ENCODE measurements around the gene GPRIN3.
"Not testable (repeated sequence)": the region's sequence is repeated elsewhere in the genome, so short reads cannot be mapped to it uniquely, and the experiment has no call there.

The GPRIN3 gene

DNA sequence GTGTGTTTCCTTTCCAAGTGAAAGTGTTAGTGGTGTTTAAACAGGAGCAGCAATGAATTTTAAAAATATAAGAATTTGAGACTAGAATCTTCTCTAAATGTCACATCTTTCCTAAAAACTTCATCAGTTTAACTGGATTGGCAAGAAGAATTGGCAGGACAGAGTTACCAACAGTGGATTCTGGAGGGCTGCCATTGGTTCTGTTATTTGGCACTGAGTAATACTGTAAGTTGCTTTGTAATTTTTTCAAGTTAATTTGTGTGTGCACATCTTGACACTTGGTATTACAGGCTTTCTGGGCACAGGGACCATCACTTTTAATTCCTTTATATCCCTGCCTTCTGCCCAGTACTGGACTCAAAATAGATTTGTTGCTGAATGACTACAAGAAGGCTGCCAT lies 4.5 kb upstream of the GPRIN3 start:
- DNase-seq (ENCODE audit: low read depth), result no peak

DNA sequence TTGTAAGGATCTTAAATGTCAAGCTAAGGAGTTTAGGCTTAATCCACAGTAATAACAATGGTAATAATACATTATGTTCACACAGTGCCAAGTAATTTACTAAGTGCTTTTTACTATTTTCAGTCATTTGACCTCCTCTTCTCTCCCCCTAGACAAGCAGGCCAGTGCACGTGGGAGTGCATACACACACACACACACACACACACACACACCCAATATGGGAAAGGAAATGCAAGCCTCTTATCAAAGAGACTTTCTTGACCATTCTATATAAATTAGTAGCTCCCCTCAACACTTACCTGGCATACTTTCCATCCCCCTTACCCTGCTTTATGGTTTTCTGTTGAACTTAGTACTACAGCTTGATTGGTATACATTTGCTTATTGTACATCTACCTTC lies 3.8 kb upstream of the GPRIN3 start:
- no peak for DNase-seq (ENCODE audit: low read depth)

- not testable (repeated sequence) for DNase-seq (ENCODE audit: low read depth)
These were observed 1.6 kb upstream of the GPRIN3 start for GRCh38 chr4:89309154-89309553.

DNA sequence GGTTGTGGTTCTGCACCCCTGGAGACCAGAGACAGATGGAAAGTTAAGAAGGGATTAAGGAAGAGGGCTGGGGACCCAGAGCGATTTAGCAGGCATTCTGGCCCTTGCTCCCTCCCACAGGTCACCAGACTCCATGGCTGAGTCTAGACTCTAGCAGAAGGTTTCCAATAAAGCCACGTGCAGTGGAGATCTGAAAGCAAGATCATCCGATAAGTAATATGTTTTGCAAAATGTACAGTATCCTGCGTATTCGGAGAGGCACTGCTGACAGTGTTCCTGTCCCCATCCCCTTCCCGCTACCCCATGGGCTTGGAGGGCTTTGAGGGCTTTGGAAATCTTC lies 531 bp upstream of the GPRIN3 start:
- no peak for DNase-seq (ENCODE audit: low read depth)

DNA sequence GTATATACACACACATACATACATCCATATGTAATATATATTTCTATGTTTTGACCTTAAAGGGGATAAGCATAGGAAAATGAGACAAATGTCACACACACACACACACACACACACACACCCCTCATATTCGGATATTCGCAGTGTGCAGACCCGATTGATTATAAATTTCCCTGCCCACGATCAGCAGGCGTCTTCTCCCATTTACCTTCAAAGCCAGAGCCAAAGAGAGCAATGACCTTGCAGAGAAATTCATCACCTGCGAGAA lies 488 bp downstream of the GPRIN3 start:
- DNase-seq (ENCODE audit: low read depth), result no peak

GRCh38 chr4:89306486-89307177 lies 968 bp downstream of the GPRIN3 start:
- no peak for DNase-seq (ENCODE audit: low read depth)

DNA sequence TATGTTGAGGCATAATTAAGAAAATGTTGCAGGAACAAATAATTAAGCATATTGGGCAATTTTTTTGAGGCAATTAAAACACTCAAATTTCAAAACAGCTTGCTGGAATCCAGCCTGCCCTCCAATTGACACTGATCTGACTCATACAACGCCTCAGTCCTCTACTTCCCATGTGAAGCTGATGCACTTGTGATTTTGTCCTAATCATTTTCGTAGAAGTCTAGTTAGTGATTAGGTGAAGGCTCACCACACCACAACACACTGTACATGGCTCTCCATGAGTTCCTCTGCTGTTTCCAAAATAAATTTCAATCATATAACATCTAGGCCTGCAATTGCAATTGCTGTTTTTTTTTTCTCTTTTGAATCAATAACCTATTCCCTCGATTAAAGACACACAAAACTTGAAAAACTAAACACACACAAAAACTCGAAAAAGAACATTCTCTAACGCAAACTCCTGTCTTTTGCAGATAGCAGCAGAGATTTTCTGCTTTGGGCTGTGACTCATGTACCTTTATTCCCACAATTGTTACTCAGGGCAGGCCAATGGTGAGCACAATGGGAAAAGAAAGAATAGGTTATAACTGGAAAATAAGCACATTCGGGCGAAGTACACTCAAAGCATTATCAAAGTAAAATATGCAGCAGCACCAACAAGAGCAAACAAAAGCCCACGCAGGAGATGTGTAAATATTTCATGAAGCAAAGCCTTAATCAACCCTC lies 1.7 kb downstream of the GPRIN3 start:
- no peak for DNase-seq (ENCODE audit: low read depth)

DNA sequence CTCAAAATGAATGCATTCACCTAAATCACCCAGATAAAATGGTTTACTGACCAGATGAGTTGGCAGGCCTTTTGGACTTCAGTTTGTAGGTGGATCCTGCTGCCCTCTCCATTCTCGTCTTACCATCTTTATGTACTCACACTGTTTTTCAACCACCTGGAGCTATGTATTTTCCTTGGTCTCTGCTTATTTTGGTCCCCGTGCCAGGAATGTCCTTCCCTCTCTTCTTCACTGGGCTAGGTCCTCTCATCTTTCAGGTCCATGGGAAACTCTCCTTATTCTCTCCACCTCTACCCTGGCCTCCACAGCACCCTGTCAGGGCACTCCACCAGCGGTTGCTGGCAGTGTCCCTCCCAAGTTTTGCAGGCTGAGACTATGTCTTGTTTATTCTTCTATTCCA lies 2.6 kb downstream of the GPRIN3 start:
- DNase-seq (ENCODE audit: low read depth), result no peak

- no peak for DNase-seq (ENCODE audit: low read depth)
These were observed 3.7 kb downstream of the GPRIN3 start for GRCh38 chr4:89303814-89304388.

DNA sequence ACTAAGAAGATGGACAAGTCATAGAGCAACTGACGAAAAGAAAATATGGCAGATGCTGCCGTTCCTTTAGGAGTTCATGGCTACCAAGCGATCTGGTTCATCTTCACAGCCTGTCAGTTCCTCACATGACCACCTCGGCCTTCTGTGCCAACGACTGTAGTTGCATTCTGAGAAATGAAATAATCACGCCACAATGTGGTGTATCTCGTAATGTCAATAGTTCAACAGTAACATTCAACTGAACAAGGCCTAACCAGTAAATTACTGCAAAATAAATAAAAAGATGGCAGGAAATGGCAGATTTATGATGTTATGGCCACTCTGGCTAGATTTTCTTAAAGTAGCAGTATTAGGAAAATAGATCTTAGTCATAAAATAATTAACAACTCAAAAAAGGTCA lies 4.4 kb downstream of the GPRIN3 start:
- DNase-seq (ENCODE audit: low read depth), result no peak

- no peak for DNase-seq (ENCODE audit: low read depth)
These were observed 5.7 kb downstream of the GPRIN3 start for GRCh38 chr4:89301902-89302301.

- DNase-seq (ENCODE audit: low read depth), result no peak
These were observed 6.6 kb downstream of the GPRIN3 start for GRCh38 chr4:89301003-89301402.

DNA sequence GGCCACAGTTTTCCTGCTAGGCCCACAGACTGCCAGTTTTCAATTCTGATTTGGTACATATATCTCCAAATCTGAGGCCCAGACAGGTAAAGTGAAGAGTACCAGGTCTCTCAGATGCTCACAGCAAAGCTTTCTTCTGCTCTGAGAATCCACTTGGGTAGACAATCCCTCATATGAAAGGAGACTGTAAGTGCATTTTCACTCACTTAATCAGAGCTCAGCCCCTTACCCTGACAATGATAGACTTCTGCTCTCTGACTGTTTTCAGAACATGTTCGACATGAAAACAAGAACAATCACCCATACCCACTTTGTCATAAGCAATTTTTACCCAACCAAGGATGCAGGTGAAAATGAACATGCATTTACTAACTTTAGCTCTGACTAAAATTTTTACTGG lies 7.1 kb downstream of the GPRIN3 start:
- DNase-seq (ENCODE audit: low read depth), result no peak

DNA sequence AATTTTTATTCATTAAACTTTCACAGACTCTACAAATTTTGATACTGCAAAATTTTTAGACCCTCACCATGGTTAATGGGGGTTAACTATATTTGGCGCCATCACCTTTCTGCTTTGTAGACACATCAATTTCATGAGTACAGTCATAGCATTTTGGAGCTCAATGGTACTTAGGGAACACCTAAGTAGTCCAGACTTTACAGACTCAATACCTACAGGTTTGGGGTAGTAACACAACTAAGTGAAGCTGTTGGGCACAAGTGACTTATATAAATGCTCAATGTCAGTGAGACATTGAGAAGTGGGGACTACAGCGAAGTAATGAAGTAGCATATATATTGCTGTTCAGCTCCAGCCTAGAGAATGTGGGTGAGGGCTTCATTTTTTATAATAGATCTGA lies 7.5 kb downstream of the GPRIN3 start:
- DNase-seq (ENCODE audit: low read depth), result no peak

GRCh38 chr4:89299153-89299791 lies 8.3 kb downstream of the GPRIN3 start:
- no peak for DNase-seq (ENCODE audit: low read depth)

DNA sequence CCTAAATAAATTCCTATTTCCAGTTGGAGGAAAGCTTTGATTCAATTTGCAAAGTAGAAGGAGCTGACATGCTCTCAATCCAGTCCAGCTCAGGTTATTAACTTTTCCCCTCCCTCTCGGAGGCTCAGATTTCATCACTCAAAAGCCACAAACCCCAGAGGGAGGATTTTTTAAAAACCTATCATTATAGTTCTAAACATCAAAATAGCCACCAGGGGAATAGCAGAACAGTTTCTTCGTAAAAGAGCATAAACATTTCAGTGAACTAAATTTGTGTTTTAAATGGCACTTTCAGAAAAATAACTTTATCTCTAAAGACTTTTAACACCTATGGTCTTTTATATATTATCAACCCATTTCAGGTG lies 8.8 kb downstream of the GPRIN3 start:
- no peak for DNase-seq (ENCODE audit: low read depth)

- DNase-seq (ENCODE audit: low read depth), result no peak
These were observed 9.4 kb downstream of the GPRIN3 start for GRCh38 chr4:89298155-89298554.

GRCh38 chr4:89296896-89297295 lies 10.7 kb downstream of the GPRIN3 start:
- DNase-seq (ENCODE audit: low read depth), result no peak

DNA sequence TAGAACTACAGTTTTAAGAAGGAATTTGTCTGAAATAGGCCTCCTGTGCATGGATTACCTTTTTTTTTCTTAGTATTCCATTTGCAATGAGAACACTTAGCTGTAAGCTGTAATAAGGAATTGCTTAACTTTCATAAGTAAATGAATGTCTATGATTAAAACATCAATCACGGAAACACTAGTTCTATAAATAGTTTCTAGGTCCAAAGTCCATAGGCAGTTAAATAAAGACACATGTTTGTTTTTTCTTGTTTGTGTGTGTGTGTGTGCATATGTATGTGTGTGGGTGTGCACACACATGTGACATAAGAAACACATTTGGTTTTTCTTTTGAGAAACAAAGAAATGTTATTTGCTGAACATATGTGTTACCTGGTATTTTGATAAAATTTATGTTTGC lies 11.2 kb downstream of the GPRIN3 start:
- no peak for DNase-seq (ENCODE audit: low read depth)

DNA sequence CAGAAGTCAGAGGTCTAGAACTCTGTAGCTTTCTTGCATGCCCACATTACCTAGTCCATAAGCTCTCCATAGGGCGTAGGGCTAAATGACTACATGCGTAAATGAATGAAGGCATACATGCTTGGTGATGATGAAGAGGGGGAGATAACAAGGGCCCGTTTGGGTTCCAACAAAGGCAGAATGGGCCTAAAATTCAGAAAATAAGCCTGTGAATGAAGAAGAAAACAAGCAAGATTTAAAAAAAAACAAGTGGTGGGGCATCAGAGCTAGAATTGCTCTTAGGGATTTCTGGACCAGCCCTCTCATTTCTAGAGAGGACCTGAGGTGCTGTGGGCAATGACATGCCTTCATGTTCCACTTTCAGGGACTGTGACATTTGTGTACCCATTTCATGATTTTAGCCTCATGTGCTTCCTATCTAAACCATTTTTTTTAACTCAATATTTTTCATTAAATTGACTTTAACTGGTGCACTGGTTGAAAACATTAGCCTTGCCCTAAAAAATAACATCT lies 12.1 kb downstream of the GPRIN3 start:
- DNase-seq (ENCODE audit: low read depth), result no peak

DNA sequence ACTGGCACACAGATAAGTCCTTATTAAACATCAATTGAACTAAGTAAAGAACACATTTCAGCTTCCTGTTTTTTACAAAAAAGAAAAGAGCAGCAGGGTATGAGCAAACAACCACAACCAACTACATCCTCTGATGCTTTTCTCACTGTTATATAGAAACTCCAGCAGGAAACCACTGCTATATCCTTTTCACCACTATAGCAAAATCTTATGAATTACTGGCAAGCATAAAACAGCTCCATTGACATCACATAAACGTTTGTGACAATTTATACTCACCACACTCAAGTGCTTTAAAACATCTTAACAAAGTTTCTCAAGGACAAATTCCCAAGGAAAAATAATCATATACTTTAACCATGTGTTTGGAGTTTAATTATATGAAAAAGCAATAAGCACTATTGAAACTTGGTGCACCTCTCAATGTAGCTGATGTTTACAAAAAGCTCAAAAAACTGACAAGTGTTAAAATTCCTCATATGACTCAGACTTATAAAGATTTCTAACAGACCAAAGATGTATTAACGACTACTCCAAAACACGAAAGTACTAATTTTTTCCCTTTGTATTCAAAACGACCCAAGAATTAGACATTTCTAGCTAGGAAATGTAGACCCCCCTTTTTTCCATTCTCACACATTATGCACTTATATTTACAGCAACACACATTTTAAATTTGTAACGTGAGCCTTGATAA lies 12.9 kb downstream of the GPRIN3 start:
- no peak for DNase-seq (ENCODE audit: low read depth)

DNA sequence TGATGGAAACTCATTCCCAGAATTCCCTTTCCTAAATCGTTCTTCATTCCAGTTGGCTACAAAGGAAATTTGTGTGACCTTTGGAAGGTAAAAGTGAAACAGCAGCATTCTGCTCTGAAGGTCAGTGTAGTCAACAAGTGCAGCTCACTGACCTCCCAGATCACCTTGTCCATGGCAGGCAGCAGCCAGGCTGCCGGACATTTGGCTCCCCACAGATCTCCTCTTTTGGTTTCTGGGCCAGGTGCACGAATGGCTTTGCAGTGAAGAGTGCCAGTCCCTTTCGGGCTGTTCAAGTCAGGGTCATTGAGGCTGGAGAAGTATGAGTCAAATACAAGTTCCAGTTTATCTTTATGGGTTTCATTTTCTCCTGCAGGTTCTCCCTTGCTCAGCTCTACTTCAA lies 14.3 kb downstream of the GPRIN3 start:
- DNase-seq (ENCODE audit: low read depth), result no peak
